IMR-90 (cell line): ENCODE measurements around the gene EXT2. TPM values are rescaled to one million over a fixed set of nuclear protein-coding genes. Genes with fewer than 3 reads are reported as not detected.

ENCODE experiments used
- polyA plus RNA-seq, 3 experiments: library from polyadenylated mRNA; depleted of rRNA; stranded (reverse); fragments of >200 nt; gene quantifications; 2 replicates each; pipeline ENCODE4 v1.2.3, GENCODE V29; 2012; ENCODE audit warnings: low replicate concordance in 1 of 3
- total RNA-seq: library from RNA; depleted of rRNA; stranded (reverse); fragments of >200 nt; gene quantifications from 2 replicates; pipeline ENCODE4 v1.2.3, GENCODE V29; 2012; rRNA removed

Gene EXT2
- total and polyA plus RNA-seq, 2 of the 4 experiments (the other 2 are of a cell fraction): 75.0 to 85.3 TPM

Other genes with a start within 250 kb of the EXT2 start
- gene ALKBH3, start 214.8 kb upstream of the EXT2 start, total RNA-seq: 62.9 and 68.6 TPM in 2 replicates
- 27.7 and 28.3 TPM in 2 replicates for gene ALKBH3, start 214.8 kb upstream of the EXT2 start, polyA plus RNA-seq (2012; rRNA removed)
- gene C11orf96, start 153.0 kb upstream of the EXT2 start, total RNA-seq: 0.18 and 0.56 TPM in 2 replicates
- gene C11orf96, start 153.0 kb upstream of the EXT2 start, polyA plus RNA-seq (2012; rRNA removed): 0.97 and 2.7 TPM in 2 replicates
- gene ACCSL, start 47.7 kb upstream of the EXT2 start, total RNA-seq: not detected in 2 replicates
- gene ACCSL, start 47.7 kb upstream of the EXT2 start, polyA plus RNA-seq (2012; rRNA removed): not detected in 2 replicates
- gene ACCS, start 29.4 kb upstream of the EXT2 start, total RNA-seq: 1.4 and 1.8 TPM in 2 replicates
- gene ACCS, start 29.4 kb upstream of the EXT2 start, polyA plus RNA-seq (2012; rRNA removed): 6.0 and 7.3 TPM in 2 replicates
- gene ALX4, start 214.5 kb downstream of the EXT2 start, total RNA-seq: not detected in 2 replicates
- gene ALX4, start 214.5 kb downstream of the EXT2 start, polyA plus RNA-seq (2012; rRNA removed): not detected in 2 replicates